K562 (cell line): Measurements from ENCODE around the gene CNTROB. TPM values are rescaled to one million over a fixed set of nuclear protein-coding genes. Genes with fewer than 3 reads are reported as not detected.

Experiments used
- ATAC-seq: fragments of 200-7000 bp; cut with Tn5 transposase; 3 replicates; pipeline ENCODE4 v1.9.1; 2020; ENCODE audit warnings: moderate library complexity
- BruUV-seq: library from RNA; stranded (reverse); fragments of 400-500 nt; replicated peaks from 2 replicates; lab custom pipeline; 2021; lab: Mats Ljungman, UMichigan
- CTCF ChIA-PET: fragments of 300-600 bp; formaldehyde crosslinking; extraction: SDS; loops from one replicate; lab custom pipeline; 2021; ENCODE audit warnings: low intra/inter-chr PET ratio; lab: Yijun Ruan, JAX
- POLR2A ChIA-PET: fragments of 300-600, 350-650 bp; sonication (Branson Sonifier 250); formaldehyde crosslinking; extraction: SDS; loops from one replicate; lab custom pipeline; 2021; ENCODE audit warnings: antibody characterized with exemption, inconsistent platforms; lab: Yijun Ruan, JAX
- DNase-seq, 4 experiments: peaks; one replicate each; pipeline versions ENCODE4 v3.0.0 to v3.0.0-alpha.2; 2011 to 2018; ENCODE audit warnings: low spot score in 3 of 4, mixed read lengths in 3 of 4; ENCODE audit errors: extremely low read depth in 1 of 4
- FAIRE-seq: peaks from 2 replicates; lab custom pipeline; 2011; peaks lifted over from hg19 to GRCh38; lab: Jason Lieb, UNC
- H2AFZ ChIP-seq: 2 replicates; pipeline ENCODE4 v1.6.0; 2011; ENCODE audit warnings: low read depth, low read length, control low read depth, inconsistent platforms
- H3K27ac ChIP-seq: fragments of 200-600 bp; 3 replicates; pipeline ENCODE4 v1.8.0; 2011; ENCODE audit warnings: low read depth, mild to moderate bottlenecking, control low read depth, inconsistent platforms, low read length, moderate library complexity, mixed read lengths; ENCODE audit errors: extremely low read depth
- H3K27me3 ChIP-seq, 2 experiments: fragments of 300-600 bp in 1 of 2; 2 replicates in 1 of 2; 3 replicates in 1 of 2; pipeline versions ENCODE4 v1.6.0 to v1.8.0; 2011; ENCODE audit warnings: inconsistent platforms in 2 of 2, low read length in 2 of 2, mild to moderate bottlenecking in 1 of 2, mixed read lengths in 1 of 2, moderate library complexity in 1 of 2; ENCODE audit not compliant: control insufficient read depth in 2 of 2, insufficient read depth in 2 of 2
- H3K36me3 ChIP-seq: fragments of 300-600 bp; 3 replicates; pipeline ENCODE4 v1.8.0; 2011; ENCODE audit warnings: mild to moderate bottlenecking, low read length, inconsistent platforms; ENCODE audit not compliant: control insufficient read depth, insufficient read depth
- H3K4me1 ChIP-seq, 2 experiments: fragments of 200-600 bp in 1 of 2; replicated peaks in 1 of 2; 2 replicates in 1 of 2; 3 replicates in 1 of 2; pipeline versions ENCODE4 v1.5.1 to v1.8.0; 2011; ENCODE audit warnings: inconsistent platforms in 2 of 2, low read length in 2 of 2, mild to moderate bottlenecking in 1 of 2, mixed read lengths in 1 of 2, moderate library complexity in 1 of 2; ENCODE audit not compliant: control insufficient read depth in 2 of 2, insufficient read depth in 2 of 2
- H3K4me2 ChIP-seq: 2 replicates; pipeline ENCODE4 v1.6.1; 2011; ENCODE audit warnings: low read length, control low read depth, inconsistent platforms, mixed read lengths; ENCODE audit not compliant: insufficient read depth
- H3K4me3 ChIP-seq: fragments of 200-600 bp; sonication (generic), shearing (Covaris generic); 2 replicates; pipeline ENCODE4 v1.5.1; 2016; ENCODE audit warnings: control low read depth, inconsistent platforms
- H3K79me2 ChIP-seq: fragments of 200-600 bp; 3 replicates; pipeline ENCODE4 v1.8.0; 2011; ENCODE audit warnings: low read length, inconsistent platforms; ENCODE audit not compliant: control insufficient read depth, insufficient read depth
- H3K9ac ChIP-seq, 2 experiments: 2 replicates each; pipeline versions ENCODE4 v1.6.0 to v1.6.1; 2011; ENCODE audit warnings: low read depth in 2 of 2, low read length in 2 of 2, control low read depth in 1 of 2, inconsistent platforms in 1 of 2, mild to moderate bottlenecking in 1 of 2, mixed read lengths in 1 of 2; ENCODE audit not compliant: insufficient read depth in 1 of 2
- H3K9me1 ChIP-seq: one replicate; pipeline ENCODE4 v1.6.0; 2011; ENCODE audit warnings: inconsistent platforms, mild to moderate bottlenecking, low read length, moderate library complexity; ENCODE audit not compliant: control insufficient read depth, insufficient read depth
- H3K9me3 ChIP-seq: replicated peaks from 2 replicates; pipeline ENCODE4 v1.5.1; 2011; ENCODE audit warnings: low read depth, low read length, inconsistent platforms; ENCODE audit not compliant: control insufficient read depth, insufficient read depth
- H4K20me1 ChIP-seq: replicated peaks from 2 replicates; pipeline ENCODE4 v1.6.1; 2011; ENCODE audit warnings: low read length, inconsistent platforms, mixed read lengths; ENCODE audit not compliant: control insufficient read depth, insufficient read depth
- ARHGAP35 ChIP-seq: fragments of 450-650 bp; IDR thresholded peaks from 2 replicates; pipeline ENCODE4 v1.6.1; 2018; ENCODE audit not compliant: partially characterized antibody
- BDP1 ChIP-seq: IDR thresholded peaks from 3 replicates; pipeline ENCODE4 v1.6.1; 2011; ENCODE audit not compliant: insufficient read length, insufficient read depth
- CBX1 ChIP-seq: sonication (generic); IDR thresholded peaks from 2 replicates; pipeline ENCODE4 v1.6.1; 2016; ENCODE audit warnings: antibody characterized with exemption, low read depth, mild to moderate bottlenecking
- E2F6 ChIP-seq, 2 experiments: IDR thresholded peaks; 2 replicates each; pipeline ENCODE4 v1.6.1; 2011; ENCODE audit warnings: borderline replicate concordance in 1 of 2, control low read depth in 1 of 2, low read depth in 1 of 2, low read length in 1 of 2, mild to moderate bottlenecking in 1 of 2, mixed read lengths in 1 of 2, moderate library complexity in 1 of 2; ENCODE audit not compliant: insufficient read depth in 1 of 2, insufficient read length in 1 of 2, poor library complexity in 1 of 2, severe bottlenecking in 1 of 2; ENCODE audit errors: extremely low read depth in 1 of 2
- ESRRA ChIP-seq: fragments of 450-650 bp; IDR thresholded peaks from 2 replicates; pipeline ENCODE4 v1.6.1; 2014; ENCODE audit warnings: low read depth, mild to moderate bottlenecking, moderate library complexity, borderline replicate concordance
- EWSR1 ChIP-seq: fragments of 450-650 bp; IDR thresholded peaks from 2 replicates; pipeline ENCODE4 v1.6.1; 2018; ENCODE audit warnings: borderline replicate concordance, mild to moderate bottlenecking, low read depth, moderate library complexity; ENCODE audit not compliant: partially characterized antibody
- GABPB2 ChIP-seq: fragments of 250-450 bp; sonication (Bioruptor Pico); conservative IDR thresholded peaks from 2 replicates; pipeline ENCODE4 v1.5.1; 2021; ENCODE audit warnings: mild to moderate bottlenecking
- HDAC2 ChIP-seq: fragments of 450-650 bp; IDR thresholded peaks from 2 replicates; pipeline ENCODE4 v1.6.1; 2016; ENCODE audit warnings: mild to moderate bottlenecking
- HDAC6 ChIP-seq: IDR thresholded peaks from 2 replicates; pipeline ENCODE4 v1.6.1; 2012; ENCODE audit warnings: low read depth, mild to moderate bottlenecking, control low read depth, inconsistent platforms, low read length, moderate library complexity
- JUNB ChIP-seq: fragments of 450-650 bp; formaldehyde crosslinking; conservative IDR thresholded peaks from 2 replicates; pipeline ENCODE4 v1.4.0; 2020; ENCODE audit warnings: mild to moderate bottlenecking
- PTBP1 ChIP-seq: fragments of 200-400 bp; formaldehyde crosslinking; IDR thresholded peaks from 2 replicates; pipeline ENCODE4 v1.6.1; 2017; ENCODE audit warnings: low read depth, low read length
- RBM34 ChIP-seq: fragments of 200-400 bp; formaldehyde crosslinking; IDR thresholded peaks from 2 replicates; pipeline ENCODE4 v1.6.1; 2018; ENCODE audit warnings: low read length, borderline replicate concordance; ENCODE audit not compliant: insufficient read depth
- SMARCE1 ChIP-seq: fragments of 450-650 bp; IDR thresholded peaks from 2 replicates; pipeline ENCODE4 v1.7.1; 2016; ENCODE audit warnings: mild to moderate bottlenecking
- SRSF1 ChIP-seq: fragments of 200-400 bp; formaldehyde crosslinking; IDR thresholded peaks from 2 replicates; pipeline ENCODE4 v1.6.1; 2017; ENCODE audit warnings: mild to moderate bottlenecking, low read depth, low read length, moderate library complexity
- TBP ChIP-seq: optimal IDR thresholded peaks from 2 replicates; pipeline ENCODE3; 2011; ENCODE audit warnings: low read depth, low read length, improper control_type of control experiment
- WGBS: fragments of 100-300 bp; shearing (Covaris generic); methylation state at CpG from one replicate; pipeline ENCODE4 v1.1.6; 2016; ENCODE audit warnings: low coverage, mixed read lengths; ENCODE audit not compliant: insufficient coverage; ENCODE audit errors: missing lambda C conversion rate; 5-methylcytosine and 5-hydroxymethylcytosine counted together
- in situ Hi-C: fragments of 300-500 bp; cut with MboI; formaldehyde crosslinking; loops from 4 replicates; pipeline ENCODE4 v1.15.0; 2018; ENCODE audit warnings: inconsistent platforms, mixed read lengths
- intact Hi-C: fragments of 100-400 bp; cut with micrococcal nuclease; formaldehyde crosslinking; loops from 2 replicates; pipeline ENCODE4 v1.14.2; 2022
- polyA plus RNA-seq, 8 experiments: library from polyadenylated mRNA; depleted of rRNA in 4 of 8; stranded (reverse) in 5 of 8; unstranded in 3 of 8; fragments of >200 nt; fragmentation: Nextera tagmentation in 2 of 8; fragmentation: Illumina TruSeq in 1 of 8; extraction: Ambion mirVana in 2 of 8; extraction: Trizol in 1 of 8; gene quantifications; 2 replicates each; pipeline versions ENCODE4 v1.2.1 to v1.2.3, GENCODE V29; 2011 to 2014; ENCODE audit warnings: inconsistent platforms in 1 of 8, missing spikeins in 1 of 8
- total RNA-seq, 7 experiments: library from RNA; depleted of rRNA in 6 of 7; stranded (reverse); fragments of >200 nt in 6 of 7; fragmentation: Illumina TruSeq in 2 of 7; extraction: Trizol in 2 of 7; gene quantifications; 2 replicates each; pipeline versions ENCODE4 v1.2.1 to v1.2.3, GENCODE V29; 2011 to 2021; ENCODE audit warnings: low replicate concordance in 1 of 7
- TF ChIP-seq, protein P1 (sequence below): fragments of 250-450 bp; sonication (Bioruptor Pico); IDR thresholded peaks from 2 replicates; pipeline ENCODE4 v1.5.0; 2021; ENCODE audit warnings: mild to moderate bottlenecking, borderline replicate concordance

CNTROB gene
- total and polyA plus RNA-seq, 9 of the 15 experiments (the other 6 are each of a cell fraction or from before 2014, with no cell fraction given): 1.9 to 33.3 (median 23.0) TPM

GRCh38 chr17:7969433-7969832 lies 37.4 kb downstream of the CNTROB start (continued):
- TF ChIP-seq HDAC2: no peak
- TF ChIP-seq SMARCE1: no peak
- TF ChIP-seq BDP1: no peak
- TF ChIP-seq E2F6 (IDR thresholded peaks at IDR 0.05; ENCODE audit: borderline replicate concordance in 1 of 2, extremely low read depth in 1 of 2, insufficient read depth in 1 of 2, insufficient read length in 1 of 2, low read depth in 1 of 2, low read length in 1 of 2, poor library complexity in 1 of 2, severe bottlenecking in 1 of 2): no peak
- no peak for TF ChIP-seq GABPB2
- no peak for TF ChIP-seq TBP
- TF ChIP-seq, all 486 proteins: peak for 0

DNA sequence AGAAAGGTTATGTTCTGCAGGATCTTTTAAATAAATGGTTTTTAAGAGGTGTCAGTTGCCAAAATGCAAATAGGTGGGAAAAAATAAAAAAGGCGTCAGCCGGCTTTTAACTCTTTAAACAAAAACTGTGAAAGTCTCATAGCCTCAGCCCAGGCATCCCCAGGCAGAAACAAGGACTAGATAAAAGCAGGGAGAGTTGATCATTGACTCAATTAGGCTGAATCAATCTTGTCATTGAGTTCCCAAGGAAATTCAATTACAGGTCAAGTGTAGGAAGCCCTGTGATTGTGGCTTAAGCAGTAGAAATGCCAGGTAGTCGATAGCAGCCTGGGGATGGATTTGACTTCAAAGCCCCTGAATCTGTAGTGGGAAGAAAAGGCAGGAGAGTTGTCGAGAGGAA lies 39.6 kb downstream of the CNTROB start:
- no peaks in the 10 kb centered on the region for H3K79me2 ChIP-seq

More for the DNA sequence above, 39.6 kb downstream of the CNTROB start:
- TF ChIP-seq HDAC6: no peak
- no peak for TF ChIP-seq SRSF1
- TF ChIP-seq EWSR1: no peak
- TF ChIP-seq, protein P1, sequence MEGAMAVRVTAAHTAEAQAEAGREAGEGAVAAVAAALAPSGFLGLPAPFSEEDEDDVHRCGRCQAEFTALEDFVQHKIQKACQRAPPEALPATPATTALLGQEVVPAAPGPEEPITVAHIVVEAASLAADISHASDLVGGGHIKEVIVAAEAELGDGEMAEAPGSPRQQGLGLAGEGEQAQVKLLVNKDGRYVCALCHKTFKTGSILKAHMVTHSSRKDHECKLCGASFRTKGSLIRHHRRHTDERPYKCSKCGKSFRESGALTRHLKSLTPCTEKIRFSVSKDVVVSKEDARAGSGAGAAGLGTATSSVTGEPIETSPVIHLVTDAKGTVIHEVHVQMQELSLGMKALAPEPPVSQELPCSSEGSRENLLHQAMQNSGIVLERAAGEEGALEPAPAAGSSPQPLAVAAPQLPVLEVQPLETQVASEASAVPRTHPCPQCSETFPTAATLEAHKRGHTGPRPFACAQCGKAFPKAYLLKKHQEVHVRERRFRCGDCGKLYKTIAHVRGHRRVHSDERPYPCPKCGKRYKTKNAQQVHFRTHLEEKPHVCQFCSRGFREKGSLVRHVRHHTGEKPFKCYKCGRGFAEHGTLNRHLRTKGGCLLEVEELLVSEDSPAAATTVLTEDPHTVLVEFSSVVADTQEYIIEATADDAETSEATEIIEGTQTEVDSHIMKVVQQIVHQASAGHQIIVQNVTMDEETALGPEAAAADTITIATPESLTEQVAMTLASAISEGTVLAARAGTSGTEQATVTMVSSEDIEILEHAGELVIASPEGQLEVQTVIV (CRISPR knock-in tag): no peak
- TF ChIP-seq PTBP1: no peak
- TF ChIP-seq ARHGAP35: no peak
- TF ChIP-seq JUNB (CRISPR knock-in tag): no peak
- TF ChIP-seq CBX1: no peak
- TF ChIP-seq ESRRA: no peak
- no peak for TF ChIP-seq RBM34
- no peak for TF ChIP-seq BDP1
- TF ChIP-seq, all 486 proteins: peak for 0
- no peaks in the 10 kb centered on the region for H4K20me1 ChIP-seq
- BruUV-seq: no TSS peak
- peaks cover 6 to 8% of the 10 kb centered on the region in 2 experiments; a peak in 3 of 5 replicates for H3K27me3 ChIP-seq
- no peak for ATAC-seq
- H3K4me3 ChIP-seq: no peak overlapping the region
- H3K9me1 ChIP-seq: no peaks in the 10 kb centered on the region
- in situ Hi-C loops: no loop called here
- H3K36me3 ChIP-seq: no peaks in the 10 kb centered on the region
- H3K4me2 ChIP-seq: no peak overlapping the region
- H3K9me3 ChIP-seq: no peaks in the 10 kb centered on the region; the same call in 1 of the 2 replicates
- CTCF ChIA-PET: no interaction called here
- H3K27ac ChIP-seq: no peak overlapping the region
- POLR2A ChIA-PET: no interaction called here
- H2AFZ ChIP-seq: no peak overlapping the region
- no peak overlapping the region for H3K9ac ChIP-seq
- no peak for DNase-seq
- WGBS: 0% methylated on average over 4 of the region's 4 CpGs
- intact Hi-C loops: no loop called here
- no peak for FAIRE-seq
- no peaks in the 10 kb centered on the region; a peak in 1 of 5 replicates for H3K4me1 ChIP-seq
